HK-2 (cell line): ENCODE data around the gene GPBP1.

ENCODE experiments used
- DNase-seq: peaks from one replicate; pipeline ENCODE4 v3.0.0-alpha.2; 2018; ENCODE audit not compliant: unreplicated experiment

The GPBP1 gene

DNA sequence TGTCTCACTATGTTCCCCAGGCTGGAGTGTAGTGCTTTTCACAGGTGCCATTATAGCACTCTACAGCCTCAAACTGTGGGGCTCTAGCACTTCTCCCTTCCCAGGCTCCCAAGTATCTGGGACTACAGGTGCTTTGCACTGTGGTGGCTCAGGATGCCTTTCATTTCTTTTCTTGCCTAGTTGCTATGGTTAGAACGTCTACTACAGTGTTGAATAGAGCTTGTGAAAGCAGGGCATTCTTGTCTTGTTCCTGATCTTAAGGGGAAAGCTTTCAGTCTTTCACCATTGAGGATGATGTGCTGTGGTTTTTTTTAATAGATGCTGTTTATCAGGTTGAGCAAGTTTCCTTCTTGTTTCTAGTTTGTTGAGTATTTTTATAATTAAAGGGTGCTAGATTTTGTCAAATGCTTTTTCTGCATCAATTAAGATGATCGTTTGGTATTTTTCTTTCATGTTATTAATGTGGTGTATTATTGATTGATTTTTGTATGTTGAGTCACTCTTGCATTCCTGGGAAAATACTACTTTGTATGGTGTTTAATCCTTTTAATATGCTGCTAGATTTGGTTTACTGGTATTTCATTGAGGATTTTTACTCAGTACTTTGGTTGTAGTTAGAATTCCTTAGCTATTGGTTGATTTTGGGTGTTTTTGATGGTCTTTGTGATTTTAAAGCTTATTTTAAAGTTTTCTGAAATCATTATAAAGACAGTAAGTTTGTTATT lies 35.6 kb downstream of the GPBP1 start:
- DNase-seq: no peak

DNA sequence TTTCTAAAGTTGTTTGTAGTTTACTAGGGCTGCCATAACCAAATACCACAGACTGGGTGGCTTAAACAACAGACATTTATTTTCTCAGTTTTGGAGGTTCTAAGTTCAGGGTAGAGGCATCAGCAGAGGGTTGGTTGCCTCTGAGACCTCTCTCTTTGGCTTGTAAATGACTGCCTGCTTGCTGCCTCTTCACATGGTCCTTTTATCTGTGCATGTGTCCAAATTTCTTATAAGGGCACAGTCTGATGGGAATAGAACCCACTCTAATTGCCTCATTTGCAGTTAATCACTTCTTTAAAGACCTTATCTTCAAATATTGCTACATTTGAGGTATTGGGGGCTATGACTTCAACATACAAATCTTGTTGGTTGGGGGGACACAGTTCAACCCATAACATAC lies 36.8 kb downstream of the GPBP1 start:
- DNase-seq: no peak

DNA sequence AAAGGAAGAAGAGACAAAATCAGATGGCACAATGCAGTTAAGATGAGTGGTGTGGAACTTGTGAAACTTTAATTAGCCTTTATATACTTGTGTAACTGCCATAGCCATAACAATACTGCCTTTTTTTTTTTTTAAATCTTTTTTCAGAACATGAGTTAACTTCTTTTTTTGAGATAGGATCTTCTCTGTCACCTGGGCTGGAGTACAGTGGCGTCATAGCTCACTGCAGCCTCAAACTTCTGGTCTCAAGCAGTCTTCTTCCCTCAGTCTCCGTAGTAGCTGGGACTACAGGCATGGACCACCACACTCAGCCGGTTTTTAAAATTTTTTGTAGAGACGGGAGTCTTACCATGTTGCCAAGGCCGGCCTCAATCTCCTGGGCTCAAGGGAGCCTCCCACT lies 37.2 kb downstream of the GPBP1 start:
- no peak for DNase-seq

DNA sequence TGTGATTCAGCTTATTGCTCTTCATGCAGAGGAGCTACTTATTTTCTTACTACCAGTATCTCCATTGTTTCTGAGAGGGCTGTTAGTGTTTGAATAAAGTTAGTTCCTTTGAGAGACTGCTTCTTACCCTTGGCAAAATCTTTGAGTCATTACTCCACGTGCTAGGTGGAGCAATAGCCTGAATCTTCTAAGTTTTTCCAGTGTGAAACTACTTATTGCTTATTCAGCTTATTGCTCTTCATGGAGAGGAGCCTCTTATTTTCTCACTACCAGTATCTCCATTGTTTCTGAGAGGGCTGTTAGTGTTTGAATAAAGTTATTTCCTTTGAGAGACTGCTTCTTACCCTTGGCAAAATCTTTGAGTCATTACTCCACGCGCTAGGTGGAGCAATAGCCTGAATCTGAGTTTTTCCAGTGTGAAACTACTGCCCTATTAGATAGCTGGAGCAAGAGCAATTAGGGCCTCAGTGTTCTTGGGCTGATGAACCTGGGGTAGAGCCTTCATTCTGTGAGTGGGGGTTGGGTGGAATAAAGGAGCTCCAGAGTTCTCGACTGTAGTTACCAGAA lies 41.9 kb downstream of the GPBP1 start:
- no peak for DNase-seq

DNA sequence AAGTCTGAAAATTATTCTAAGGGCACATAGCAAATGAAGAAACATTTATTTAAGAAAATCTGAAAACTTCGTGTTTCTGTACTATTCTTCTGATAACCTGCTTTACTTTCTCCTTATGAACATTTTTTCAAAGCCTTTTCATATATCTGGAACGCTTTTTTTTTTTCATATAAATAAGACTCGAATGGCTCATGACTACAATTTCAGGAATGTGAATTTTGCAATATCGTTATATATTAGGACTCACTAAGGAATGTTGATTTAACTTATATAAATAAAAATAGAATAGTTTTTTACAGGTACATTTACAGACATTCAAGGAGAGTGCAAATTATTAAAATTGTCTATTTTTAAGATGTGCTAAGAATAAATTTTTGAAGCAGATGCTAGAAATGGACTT lies 42.9 kb downstream of the GPBP1 start:
- DNase-seq: no peak

DNA sequence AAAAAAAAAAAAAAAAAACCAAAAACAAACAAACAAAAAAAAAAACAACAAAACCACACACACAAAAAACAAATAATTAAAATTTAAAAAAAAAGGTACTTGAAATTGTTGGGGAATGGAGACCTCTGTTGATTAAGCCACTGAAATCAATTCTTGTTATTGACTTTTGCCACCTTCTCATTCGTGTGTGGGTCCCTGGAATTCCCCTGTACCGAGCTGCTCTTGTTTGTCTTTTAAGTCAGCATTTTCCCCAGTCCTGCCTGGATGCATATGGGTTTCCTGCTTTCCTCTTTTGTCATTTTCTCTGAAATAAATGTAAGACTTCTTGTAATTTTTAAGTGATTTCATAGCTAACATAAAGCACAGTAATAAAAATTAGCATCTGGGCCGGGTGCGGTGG lies 45.5 kb downstream of the GPBP1 start:
- DNase-seq: no peak

DNA sequence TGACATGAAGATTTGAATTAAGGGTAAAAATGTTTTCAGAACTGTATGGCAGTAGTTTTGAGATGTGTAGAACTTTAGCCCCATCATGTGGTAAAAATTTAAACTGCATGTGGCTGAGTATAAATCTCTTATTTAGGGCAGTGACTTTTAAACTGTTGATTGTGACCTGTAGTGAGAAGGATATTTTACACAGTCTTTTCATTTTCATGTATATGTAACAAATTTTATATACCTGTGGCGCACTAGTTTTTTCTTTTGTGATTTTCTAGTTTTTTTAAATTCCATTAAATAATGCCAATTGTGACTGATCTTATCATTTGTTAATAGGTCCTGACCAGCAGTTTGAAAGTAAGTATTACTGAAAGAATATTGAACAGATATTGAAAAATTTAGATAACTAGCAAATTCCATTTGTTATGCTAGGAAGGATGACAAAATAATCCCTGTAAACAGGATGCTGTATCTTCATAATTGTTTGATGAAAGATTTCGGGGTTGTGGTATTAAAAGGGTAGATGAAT lies 47.2 kb downstream of the GPBP1 start:
- no peak for DNase-seq

DNA sequence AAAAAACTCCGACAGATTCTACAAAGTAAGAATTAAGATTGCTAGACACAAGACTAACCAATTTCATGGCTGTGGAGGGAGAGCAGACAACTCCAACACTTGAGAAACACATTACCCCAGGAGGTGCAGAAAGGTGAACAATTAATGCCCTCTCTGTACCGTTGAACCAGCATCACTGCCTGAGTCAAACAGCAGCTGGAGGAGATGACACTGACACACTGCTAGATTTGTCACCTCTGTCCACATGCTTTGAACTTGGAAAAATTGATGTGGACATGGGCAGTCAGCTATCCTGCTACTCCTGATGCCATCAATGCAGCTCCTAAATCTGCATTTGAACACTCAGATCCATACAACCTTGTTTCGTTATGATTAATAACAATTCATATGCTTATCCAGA lies 51.7 kb downstream of the GPBP1 start:
- DNase-seq: no peak

DNA sequence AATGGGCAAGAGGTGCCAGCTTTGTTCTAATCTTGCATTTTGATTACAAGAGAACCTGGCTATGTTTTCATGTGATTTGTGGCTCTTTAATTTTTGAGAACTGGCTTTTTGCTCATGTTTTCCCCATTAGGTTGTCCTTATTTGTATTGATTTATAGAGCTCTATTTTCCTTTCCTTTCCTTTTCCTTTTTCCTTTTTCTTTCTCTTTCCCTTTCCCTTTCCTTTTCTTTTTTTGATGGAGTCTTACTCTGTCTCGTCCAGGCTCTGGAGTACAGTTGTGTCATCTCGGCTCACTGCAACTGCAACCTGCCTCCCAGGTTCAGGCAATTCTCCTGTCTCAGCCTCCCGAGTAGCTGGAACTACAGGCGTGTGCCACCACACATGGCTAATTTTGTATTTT lies 55.5 kb downstream of the GPBP1 start:
- DNase-seq: no peak

DNA sequence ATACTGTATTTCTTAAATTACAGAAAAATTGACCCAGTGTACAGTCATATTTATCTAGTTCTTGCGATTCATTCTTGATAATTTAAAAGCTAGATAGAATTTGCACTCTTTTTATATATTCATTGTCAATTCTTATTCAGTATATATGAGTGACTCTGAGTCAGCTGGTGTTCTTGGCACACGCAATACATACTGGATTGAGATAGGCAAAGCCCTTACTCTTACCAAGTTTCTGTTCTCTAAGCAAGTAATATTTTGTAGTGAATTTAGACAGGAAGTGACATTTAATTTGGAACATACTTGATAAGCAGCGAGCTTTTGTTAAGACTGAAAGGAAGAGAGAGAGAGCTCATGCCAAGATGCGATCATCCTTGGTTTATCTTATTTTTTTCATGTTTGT lies 57.7 kb downstream of the GPBP1 start:
- no peak for DNase-seq

DNA sequence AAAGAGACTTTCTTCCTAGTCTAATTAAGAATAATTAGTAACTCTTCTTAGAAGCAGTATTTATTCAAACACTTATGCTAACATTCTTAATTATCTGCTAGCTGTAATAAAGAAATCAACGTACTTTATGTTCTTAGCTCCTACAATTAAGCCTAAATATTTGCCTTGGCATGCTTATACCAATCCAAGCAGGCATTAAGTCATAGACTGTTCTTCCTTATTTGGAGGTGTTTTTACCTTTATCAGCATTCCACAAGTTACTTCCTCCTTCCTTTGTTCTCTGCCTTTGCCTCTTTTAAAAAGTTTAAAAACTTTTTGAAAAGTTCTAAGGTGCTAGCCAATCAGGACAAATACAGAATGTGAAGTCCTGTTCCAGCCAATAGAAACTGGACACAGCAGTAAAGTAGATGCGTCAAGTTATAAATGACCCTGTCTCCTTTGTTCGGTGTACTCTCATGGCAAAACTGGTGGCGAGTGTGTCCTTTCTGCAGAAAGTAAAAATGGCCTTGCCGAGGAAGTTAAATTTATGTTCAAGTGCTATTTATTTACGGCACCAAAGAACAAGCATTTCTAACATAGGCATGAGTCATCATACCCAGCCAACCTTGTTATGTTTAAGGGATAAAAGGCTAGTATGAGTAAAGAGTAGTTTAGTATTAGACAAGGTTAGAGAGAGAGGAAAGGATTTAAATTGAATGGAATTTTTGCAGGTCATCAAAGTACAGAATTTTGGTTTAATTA lies 58.6 kb downstream of the GPBP1 start:
- DNase-seq: no peak

DNA sequence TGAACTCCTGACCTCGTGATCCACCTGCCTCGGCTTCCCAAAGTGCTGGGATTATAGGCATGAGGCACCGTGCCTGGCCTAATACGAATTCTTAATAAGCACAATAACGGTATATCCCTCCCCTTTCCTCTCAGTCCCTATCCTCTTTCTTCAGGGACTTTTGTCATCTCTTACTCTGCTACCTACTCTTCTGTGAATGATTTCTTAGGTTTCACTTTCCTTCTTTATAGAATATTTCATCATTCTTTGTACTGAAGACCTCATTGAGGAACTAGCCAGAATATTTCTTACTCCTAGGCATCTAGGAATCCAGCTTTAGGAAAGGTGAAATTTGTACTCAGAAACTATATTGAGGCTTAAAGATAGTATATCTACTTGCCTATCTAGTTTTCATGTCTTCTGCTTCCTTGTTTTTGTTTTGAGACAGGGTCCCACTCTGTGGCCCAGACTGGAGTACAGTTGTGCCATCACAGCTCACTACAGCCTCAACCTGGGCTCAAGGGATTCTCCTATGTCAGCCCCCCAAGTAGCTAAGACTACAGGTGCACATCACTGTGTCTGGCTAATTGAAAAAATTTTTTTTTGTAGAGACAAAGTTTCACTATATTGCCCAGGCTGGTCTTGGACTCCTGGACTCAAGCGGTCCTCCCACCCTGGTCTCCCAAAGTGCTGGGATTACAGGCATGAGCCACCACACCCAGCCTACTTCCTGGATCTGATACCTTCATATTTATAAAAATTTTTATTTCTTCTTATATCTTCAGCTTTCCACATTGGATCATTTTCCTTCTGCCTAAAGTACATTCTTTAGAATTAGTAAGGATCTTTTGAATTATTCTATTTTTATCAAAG lies 69.7 kb downstream of the GPBP1 start:
- DNase-seq: no peak

DNA sequence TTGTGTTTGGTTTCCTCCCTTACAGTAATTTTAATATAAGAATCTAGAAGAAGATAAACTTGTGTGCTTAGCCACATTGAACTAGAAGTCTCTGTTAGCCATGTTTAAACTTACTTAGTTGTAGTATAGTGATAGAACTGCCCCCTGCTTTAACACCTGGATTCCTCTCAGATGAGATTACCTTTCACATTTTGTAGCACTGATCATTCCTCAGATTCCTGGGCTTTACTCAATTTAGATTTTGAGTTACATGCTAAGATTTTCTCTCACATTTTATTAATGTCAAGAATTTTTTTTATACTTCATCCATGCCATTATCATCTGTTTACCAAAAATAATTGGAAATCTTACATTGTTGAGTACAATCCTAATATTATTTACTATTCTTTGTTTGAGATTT lies 70.5 kb downstream of the GPBP1 start:
- no peak for DNase-seq

DNA sequence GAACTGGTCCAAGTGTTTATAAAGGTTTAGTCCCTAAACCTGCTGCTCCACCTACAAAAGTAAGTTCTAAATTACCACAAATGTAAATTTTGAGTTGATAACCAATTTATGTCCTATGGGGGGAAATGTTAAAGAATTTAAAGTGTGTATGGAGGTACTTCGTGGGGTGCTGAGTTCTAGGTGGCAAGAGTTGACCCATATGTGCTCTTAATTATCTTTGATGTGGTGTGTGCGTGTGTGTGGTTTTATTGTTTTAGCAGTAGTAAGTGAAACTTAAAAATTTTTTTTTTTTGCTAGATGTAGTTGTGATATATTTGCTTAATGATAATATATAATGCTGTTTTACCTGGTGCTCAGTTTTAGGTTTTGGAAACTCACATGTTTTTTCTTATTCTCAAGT lies 72.6 kb downstream of the GPBP1 start:
- no peak for DNase-seq

DNA sequence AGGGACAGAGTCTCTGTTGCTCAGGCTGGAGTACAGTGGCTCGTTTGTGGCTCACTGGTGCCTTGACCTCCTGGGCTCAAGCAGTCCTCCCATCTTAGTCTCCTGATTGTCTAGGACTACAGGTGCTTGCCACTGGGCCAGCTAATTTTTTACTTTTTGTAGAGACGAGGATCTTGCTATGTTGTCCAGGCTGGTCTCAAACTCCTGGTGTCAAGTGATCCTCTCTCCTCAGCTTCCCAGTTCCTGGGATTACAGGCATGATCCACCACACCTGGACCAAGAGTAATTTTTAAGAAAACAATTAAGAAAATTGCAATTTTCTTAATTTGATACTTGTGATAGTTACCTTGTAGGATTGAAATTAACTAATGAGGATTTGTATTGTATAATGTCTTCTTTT lies 73.9 kb downstream of the GPBP1 start:
- DNase-seq: no peak

DNA sequence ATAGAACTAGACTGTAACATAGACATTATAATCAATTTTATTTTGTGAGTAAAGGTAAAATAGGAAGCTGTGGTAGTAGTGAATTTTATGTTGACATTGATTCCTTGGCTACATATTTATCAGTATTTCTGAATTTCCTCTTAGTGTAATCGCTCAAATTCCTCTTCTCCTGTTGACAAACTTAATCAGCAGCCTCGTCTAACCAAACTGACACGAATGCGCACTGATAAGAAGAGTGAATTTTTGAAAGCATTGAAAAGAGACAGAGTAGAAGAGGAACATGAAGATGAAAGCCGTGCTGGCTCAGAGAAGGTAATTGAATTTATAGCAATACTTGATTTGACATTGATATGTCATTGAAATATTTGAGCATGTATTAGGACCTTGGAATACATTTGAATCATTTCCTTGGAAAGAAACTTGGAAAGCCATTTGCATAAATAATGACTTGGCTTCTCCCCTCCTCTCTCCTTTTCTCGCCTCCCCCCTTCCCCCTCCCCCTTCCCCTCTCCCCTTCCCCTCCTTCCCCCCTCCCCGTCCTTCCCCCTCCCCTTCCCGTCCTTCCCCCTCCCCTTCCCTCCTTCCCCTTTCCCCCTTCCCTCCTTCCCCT lies 75.5 kb downstream of the GPBP1 start:
- no peak for DNase-seq

DNA sequence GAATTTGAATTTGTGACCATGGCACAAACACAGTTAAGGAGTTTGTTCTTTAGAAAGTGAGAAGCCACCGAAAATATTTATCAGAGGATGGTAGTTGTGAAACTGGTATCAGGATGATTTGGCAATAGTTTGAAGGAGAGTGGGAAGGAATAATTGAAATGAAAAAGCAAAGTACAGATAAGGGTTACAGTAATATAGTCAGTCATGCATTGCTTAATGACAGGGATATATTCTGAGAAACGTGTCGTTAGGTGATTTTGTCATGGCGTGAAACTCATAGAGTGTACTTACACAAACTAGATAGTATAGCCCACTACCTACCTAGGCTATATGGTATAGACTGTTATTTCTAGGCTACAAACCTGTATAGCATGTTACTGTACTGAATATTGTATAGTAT lies 84.2 kb downstream of the GPBP1 start:
- DNase-seq: no peak

DNA sequence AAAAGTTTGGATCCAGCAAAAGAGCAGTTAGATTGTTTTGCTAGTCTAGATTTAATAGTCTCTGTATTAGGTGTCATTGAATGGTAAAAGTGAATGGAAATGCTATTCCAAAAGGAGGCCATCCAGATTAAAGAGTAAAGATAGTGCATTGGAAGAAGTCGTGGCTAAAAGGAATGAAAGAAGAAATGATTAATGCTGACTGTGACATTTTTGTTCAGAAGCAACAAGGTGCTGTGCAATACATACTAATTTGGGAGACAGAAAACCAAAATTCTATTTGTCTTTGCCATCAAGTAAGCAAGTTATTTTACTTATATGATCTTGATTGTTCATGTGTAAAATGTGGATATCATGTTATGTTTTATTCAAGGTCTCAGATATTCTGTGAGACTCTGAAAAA lies 85.1 kb downstream of the GPBP1 start:
- no peak for DNase-seq

DNA sequence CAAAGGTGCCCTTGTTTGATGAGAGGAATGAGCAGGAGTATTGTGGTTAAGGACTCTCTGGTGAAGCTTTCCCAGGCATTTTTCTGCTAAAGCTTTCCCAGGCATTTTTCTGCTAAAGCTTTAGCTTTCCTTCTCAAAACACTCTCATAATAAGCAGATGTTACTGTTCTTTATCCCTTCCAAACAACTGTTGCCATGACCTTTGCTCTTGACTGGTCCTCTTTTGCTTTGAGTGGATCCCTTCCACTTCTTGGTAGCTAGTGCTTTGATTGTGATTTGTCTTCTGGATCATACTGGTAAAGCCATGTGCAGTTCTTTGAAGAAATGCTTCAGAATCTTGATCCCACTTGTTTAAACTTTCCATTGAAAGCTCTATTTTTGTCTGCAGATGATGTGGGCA lies 85.8 kb downstream of the GPBP1 start:
- DNase-seq: no peak

DNA sequence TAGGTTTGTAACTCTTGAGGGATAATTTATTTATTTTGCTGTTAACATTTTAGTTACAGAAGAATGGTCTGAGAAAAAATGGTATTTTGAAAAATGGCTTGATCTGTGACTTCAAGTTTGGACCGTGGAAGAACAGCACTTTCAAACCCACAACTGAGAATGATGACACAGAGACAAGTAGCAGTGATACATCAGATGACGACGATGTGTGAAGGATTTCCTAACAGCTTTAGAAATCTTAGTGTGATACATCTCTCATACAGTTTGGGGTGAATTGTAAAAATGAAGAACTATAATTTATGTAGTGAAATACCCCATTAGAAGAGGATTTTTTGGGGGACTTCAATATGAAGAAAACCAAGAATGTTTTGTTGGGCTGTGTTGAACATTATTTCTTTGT lies 88.7 kb downstream of the GPBP1 start:
- no peak for DNase-seq

DNA sequence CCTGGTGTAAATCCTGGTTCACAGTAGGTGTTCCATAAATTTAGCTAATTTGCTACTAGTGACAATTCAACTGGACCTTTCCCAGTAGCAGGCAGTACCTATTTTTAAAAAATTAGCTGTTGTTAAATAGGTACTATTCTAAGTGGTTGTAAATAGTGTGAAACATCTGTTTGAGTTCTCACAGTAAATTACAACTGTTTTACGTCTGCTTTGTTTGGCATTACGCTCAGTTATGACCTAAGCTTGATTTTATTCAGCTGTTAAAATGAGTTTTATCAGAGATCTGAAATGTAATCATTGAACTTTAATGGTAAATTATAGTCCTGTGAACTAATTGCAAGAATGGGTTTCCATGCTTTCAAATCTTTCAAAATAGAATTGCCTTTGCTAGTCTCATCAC lies 93.9 kb downstream of the GPBP1 start:
- DNase-seq: no peak

DNA sequence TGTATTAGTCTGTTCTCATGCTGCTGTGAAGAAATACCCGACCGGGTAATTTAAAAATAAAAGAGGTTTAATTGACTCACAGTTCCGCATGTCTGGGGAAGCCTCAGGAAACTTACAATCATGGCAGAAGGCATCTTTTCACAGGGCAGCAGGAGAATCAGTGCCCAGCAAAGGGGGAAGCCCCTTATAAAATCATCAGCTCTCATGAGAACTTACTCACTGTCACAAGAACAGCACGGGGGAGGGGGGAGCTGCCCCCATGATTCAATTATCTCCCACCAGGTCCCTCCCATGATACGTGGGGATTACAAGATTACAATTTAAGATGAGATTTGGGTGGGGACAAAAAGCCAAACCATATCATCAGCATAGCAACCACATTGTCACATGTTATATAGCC lies 102.5 kb downstream of the GPBP1 start:
- DNase-seq: no peak
